Measurements from ENCODE around the gene MECP2. TPM values are rescaled to one million over a fixed set of nuclear protein-coding genes. Genes with fewer than 3 reads are reported as not detected.

Gene MECP2
- total RNA-seq, 1 donor from 2014 or later: 43.7 TPM

GRCh38 chrX:154020536-154021115, 76.9 kb downstream of the MECP2 start:
- no peak for DNase-seq (ENCODE audit: extremely low spot score, unreplicated experiment)
- peaks cover 3% of the 10 kb centered on the region for H3K36me3 Mint-ChIP-seq (ENCODE audit: unreplicated experiment)
- H3K27ac Mint-ChIP-seq (ENCODE audit: unreplicated experiment): peak overlapping the region; percentile 85
- H3K4me3 Mint-ChIP-seq (ENCODE audit: unreplicated experiment): peak overlapping the region; percentile 70
- H3K27me3 Mint-ChIP-seq (ENCODE audit: unreplicated experiment): no peaks in the 10 kb centered on the region
- H3K4me1 Mint-ChIP-seq (ENCODE audit: unreplicated experiment): peaks cover 9% of the 10 kb centered on the region
- TF ChIP-seq CTCF (IDR thresholded peaks at IDR 0.05): no peak
- H3K9me3 Mint-ChIP-seq (ENCODE audit: unreplicated experiment): no peaks in the 10 kb centered on the region

- H3K27me3 Mint-ChIP-seq (ENCODE audit: unreplicated experiment): no peaks in the 10 kb centered on the region
- no peaks in the 10 kb centered on the region for H3K9me3 Mint-ChIP-seq (ENCODE audit: unreplicated experiment)
- peaks cover 9% of the 10 kb centered on the region for H3K4me1 Mint-ChIP-seq (ENCODE audit: unreplicated experiment)
- no peak for TF ChIP-seq CTCF (IDR thresholded peaks at IDR 0.05)
- H3K36me3 Mint-ChIP-seq (ENCODE audit: unreplicated experiment): peaks cover 3% of the 10 kb centered on the region
- H3K4me3 Mint-ChIP-seq (ENCODE audit: unreplicated experiment): peak within 1 kb of the TSS; percentile 76
- no peak for DNase-seq (ENCODE audit: extremely low spot score, unreplicated experiment)
- H3K27ac Mint-ChIP-seq (ENCODE audit: unreplicated experiment): peak within 1 kb of the TSS; percentile 85
These were observed 77.6 kb downstream of the MECP2 start, which contains the start of gene IRAK1 for GRCh38 chrX:154019633-154020528. TSS of gene IRAK1 (minus strand) at chrX:154019902. CDS start at chrX:154019812, 90 bp downstream.

GRCh38 chrX:154019061-154019621, 78.4 kb downstream of the MECP2 start:
- Mint-ChIP-seq H3K4me3 (ENCODE audit: unreplicated experiment) (peak overlapping the region; percentile 76), H3K4me1 (ENCODE audit: unreplicated experiment) (peaks cover 9% of the 10 kb centered on the region), H3K36me3 (ENCODE audit: unreplicated experiment) (peaks cover 3% of the 10 kb centered on the region), H3K9me3 (ENCODE audit: unreplicated experiment) (no peaks in the 10 kb centered on the region), H3K27ac (ENCODE audit: unreplicated experiment) (peak overlapping the region; percentile 85), H3K27me3 (ENCODE audit: unreplicated experiment) (no peaks in the 10 kb centered on the region)
- TF ChIP-seq CTCF (IDR thresholded peaks at IDR 0.05): no peak
- no peak for DNase-seq (ENCODE audit: extremely low spot score, unreplicated experiment)

GRCh38 chrX:154018518-154019060, 78.9 kb downstream of the MECP2 start:
- peak overlapping the region; percentile 85 for H3K27ac Mint-ChIP-seq (ENCODE audit: unreplicated experiment)
- DNase-seq (ENCODE audit: extremely low spot score, unreplicated experiment): no peak

More at GRCh38 chrX:154018518-154019060, 78.9 kb downstream of the MECP2 start:
- H3K36me3 Mint-ChIP-seq (ENCODE audit: unreplicated experiment): peaks cover 3% of the 10 kb centered on the region
- peaks cover 10% of the 10 kb centered on the region for H3K4me1 Mint-ChIP-seq (ENCODE audit: unreplicated experiment)
- H3K27me3 Mint-ChIP-seq (ENCODE audit: unreplicated experiment): no peaks in the 10 kb centered on the region
- TF ChIP-seq CTCF (IDR thresholded peaks at IDR 0.05): no peak
- H3K4me3 Mint-ChIP-seq (ENCODE audit: unreplicated experiment): peak overlapping the region; percentile 76
- H3K9me3 Mint-ChIP-seq (ENCODE audit: unreplicated experiment): no peaks in the 10 kb centered on the region
